OCI-LY7 (cell line): ENCODE measurements around the gene ZBTB48. TPM values are rescaled to one million over a fixed set of nuclear protein-coding genes. Genes with fewer than 3 reads are reported as not detected.

Experiments
- Bru-seq: library from RNA; stranded (reverse); fragments of 400-500 nt; gene quantifications from one replicate; lab custom pipeline; 2021; lab: Mats Ljungman, UMichigan
- BruChase-seq, 2 experiments: library from RNA; stranded (reverse); fragments of 400-500 nt; gene quantifications; one replicate each; lab custom pipeline; 2021; lab: Mats Ljungman, UMichigan
- BruUV-seq: library from RNA; stranded (reverse); fragments of 400-500 nt; replicated peaks from 2 replicates; lab custom pipeline; 2021; lab: Mats Ljungman, UMichigan
- CTCF ChIA-PET: fragments of 300-600 bp; sonication (Branson Sonifier 250); formaldehyde crosslinking; loops from one replicate; lab custom pipeline; 2022; ENCODE audit warnings: antibody characterized with exemption; ENCODE audit not compliant: unreplicated experiment; lab: Charles Lee
- POLR2A ChIA-PET: fragments of 300-600 bp; sonication (Branson Sonifier 250); formaldehyde crosslinking; loops from one replicate; lab custom pipeline; 2022; ENCODE audit warnings: antibody characterized with exemption; lab: Charles Lee
- DNase-seq: peaks from one replicate; pipeline ENCODE4 v3.0.0-alpha.2; 2015; ENCODE audit warnings: low spot score
- H2AFZ ChIP-seq: fragments of 200-600 bp; sonication (generic), shearing (Covaris generic); 2 replicates; pipeline ENCODE4 v1.6.1; 2014; ENCODE audit warnings: mild to moderate bottlenecking, antibody characterized with exemption, low read length, moderate library complexity
- H3K27ac ChIP-seq: fragments of 200-600 bp; sonication (generic); 2 replicates; pipeline ENCODE4 v1.5.1; 2014; ENCODE audit warnings: mixed run types, low read depth, mild to moderate bottlenecking, moderate library complexity, low read length, inconsistent platforms; ENCODE audit not compliant: poor library complexity, severe bottlenecking
- H3K36me3 ChIP-seq: fragments of 200-600 bp; sonication (generic); 2 replicates; pipeline ENCODE4 v1.6.1; 2014; ENCODE audit warnings: mild to moderate bottlenecking, antibody characterized with exemption, low read length, moderate library complexity, mixed read lengths; ENCODE audit not compliant: insufficient read depth
- H3K4me1 ChIP-seq: fragments of 200-600 bp; sonication (generic); 2 replicates; pipeline ENCODE4 v1.5.1; 2014; ENCODE audit warnings: mild to moderate bottlenecking, low read length; ENCODE audit not compliant: insufficient read depth, poor library complexity, severe bottlenecking
- H3K4me2 ChIP-seq: fragments of 200-600 bp; sonication (generic); 2 replicates; pipeline ENCODE4 v1.6.1; 2014; ENCODE audit warnings: mild to moderate bottlenecking, low read length
- H3K4me3 ChIP-seq: fragments of 200-600 bp; sonication (generic); 2 replicates; pipeline ENCODE4 v1.5.1; 2014; ENCODE audit warnings: mild to moderate bottlenecking, low read depth, low read length; ENCODE audit not compliant: poor library complexity, severe bottlenecking
- H3K79me2 ChIP-seq: fragments of 200-600 bp; sonication (generic); 2 replicates; pipeline ENCODE4 v1.6.1; 2016; ENCODE audit warnings: low read depth, mild to moderate bottlenecking, low read length, moderate library complexity, mixed read lengths; ENCODE audit not compliant: insufficient read depth
- H3K9me2 ChIP-seq: fragments of 200-600 bp; sonication (generic); 2 replicates; pipeline ENCODE4 v1.6.1; 2016; ENCODE audit warnings: mild to moderate bottlenecking, low read length, mixed read lengths; ENCODE audit not compliant: insufficient read depth
- H3K9me3 ChIP-seq: fragments of 200-600 bp; sonication (generic); 2 replicates; pipeline ENCODE4 v1.6.1; 2014; ENCODE audit warnings: mild to moderate bottlenecking, mixed run types, low read length, mixed read lengths
- H4K20me1 ChIP-seq: fragments of 200-600 bp; sonication (generic); 2 replicates; pipeline ENCODE4 v1.6.1; 2014; ENCODE audit warnings: mild to moderate bottlenecking, antibody characterized with exemption, low read length, moderate library complexity, mixed read lengths; ENCODE audit not compliant: insufficient read depth
- EZH2phosphoT487 ChIP-seq: fragments of 200-600 bp; sonication (generic); IDR thresholded peaks from 2 replicates; pipeline ENCODE4 v1.6.1; 2018; ENCODE audit warnings: low read depth, borderline replicate concordance, mild to moderate bottlenecking, mixed run types, antibody characterized with exemption, low read length, moderate library complexity, mixed read lengths
- intact Hi-C: fragments of 100-400 bp; cut with micrococcal nuclease; formaldehyde crosslinking; loops from one replicate; pipeline ENCODE4 v1.10.0; 2022; ENCODE audit not compliant: unreplicated experiment
- long read RNA-seq: library from polyadenylated mRNA; stranded (forward); transcript quantifications from one replicate; pipeline ENCODE4 v2.0.0, GENCODE V29; 2022
- total RNA-seq, 2 experiments: library from RNA; depleted of rRNA in 1 of 2; stranded (reverse); fragments of >200 nt in 1 of 2; shearing (Covaris generic) in 1 of 2; gene quantifications; 2 replicates each; pipeline ENCODE4 v1.2.3, GENCODE V29; 2014 to 2022
- TF ChIP-seq, protein P1 (sequence below): fragments of 200-600 bp; sonication (generic); conservative IDR thresholded peaks from 2 replicates; pipeline ENCODE4 v1.5.1; 2014; ENCODE audit warnings: mild to moderate bottlenecking, antibody characterized with exemption, low read length, moderate library complexity, mixed read lengths

The ZBTB48 gene
- total RNA-seq (2014; rRNA removed; shearing (Covaris generic)) (28.9 and 41.9 TPM in 2 replicates), total RNA-seq (2022) (51.3 and 58.2 TPM in 2 replicates), Bru-seq, nascent RNA (percentile 65 among the genes with signal in this experiment), BruChase-seq, experiment 1, labeled RNA remaining after a 6-hour chase (percentile 75 among the genes with signal in this experiment), BruChase-seq, experiment 2, labeled RNA remaining after a 2-hour chase (percentile 78 among the genes with signal in this experiment)
- long read RNA-seq, transcript ZBTB48-202 (11 exons, 2,293 nt) = major isoform, 9 of 52 reads
- long read RNA-seq, partial matches to known transcripts = 6 of 52 reads
- long read RNA-seq, other reads (novel, unspliced or antisense) = 34 of 52 reads

- CTCF ChIA-PET = interaction anchor here (0.6 to 1.3 kb wide), 5 partner anchors 9 to 413 kb away, joined by 3 to 10 read pairs (median 5); partner anchors contain the start of genes NOL9 and TAS1R1
- peaks cover 29% of the 10 kb centered on the region for H3K4me1 ChIP-seq
- H3K9me2 ChIP-seq = no peaks in the 10 kb centered on the region
- peak within 1 kb of the TSS; percentile 98 for H3K4me2 ChIP-seq
- peak within 1 kb of the TSS; percentile 86 for H3K4me3 ChIP-seq
- H3K79me2 ChIP-seq = peaks cover 19% of the 10 kb centered on the region
- peaks cover 4% of the 10 kb centered on the region; the same call in 1 of the 2 replicates for H3K36me3 ChIP-seq
- peak; percentile 98 for DNase-seq
- POLR2A ChIA-PET = interaction anchor here (0.6 to 1.2 kb wide), 6 partner anchors 9 to 619 kb away, joined by 3 to 7 read pairs (median 3); partner anchors contain the start of genes PHF13 and THAP3
- peak within 1 kb of the TSS; percentile 60; the same call in 1 of the 2 replicates for H2AFZ ChIP-seq
- peak within 1 kb of the TSS; percentile 38 for H3K27ac ChIP-seq
- no peaks in the 10 kb centered on the region for H4K20me1 ChIP-seq
- no peaks in the 10 kb centered on the region for H3K9me3 ChIP-seq
- intact Hi-C loops = loop anchor here (1.0 kb wide), 1 partner anchor 25 kb away; the partner anchor contains the start of gene NOL9
- TF ChIP-seq EZH2phosphoT487 = no peak
- TF ChIP-seq, protein P1, sequence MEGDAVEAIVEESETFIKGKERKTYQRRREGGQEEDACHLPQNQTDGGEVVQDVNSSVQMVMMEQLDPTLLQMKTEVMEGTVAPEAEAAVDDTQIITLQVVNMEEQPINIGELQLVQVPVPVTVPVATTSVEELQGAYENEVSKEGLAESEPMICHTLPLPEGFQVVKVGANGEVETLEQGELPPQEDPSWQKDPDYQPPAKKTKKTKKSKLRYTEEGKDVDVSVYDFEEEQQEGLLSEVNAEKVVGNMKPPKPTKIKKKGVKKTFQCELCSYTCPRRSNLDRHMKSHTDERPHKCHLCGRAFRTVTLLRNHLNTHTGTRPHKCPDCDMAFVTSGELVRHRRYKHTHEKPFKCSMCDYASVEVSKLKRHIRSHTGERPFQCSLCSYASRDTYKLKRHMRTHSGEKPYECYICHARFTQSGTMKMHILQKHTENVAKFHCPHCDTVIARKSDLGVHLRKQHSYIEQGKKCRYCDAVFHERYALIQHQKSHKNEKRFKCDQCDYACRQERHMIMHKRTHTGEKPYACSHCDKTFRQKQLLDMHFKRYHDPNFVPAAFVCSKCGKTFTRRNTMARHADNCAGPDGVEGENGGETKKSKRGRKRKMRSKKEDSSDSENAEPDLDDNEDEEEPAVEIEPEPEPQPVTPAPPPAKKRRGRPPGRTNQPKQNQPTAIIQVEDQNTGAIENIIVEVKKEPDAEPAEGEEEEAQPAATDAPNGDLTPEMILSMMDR = no peak
- BruUV-seq = no TSS peak
Measured at GRCh38 chr1:6579374-6580118, at the start of gene ZBTB48. ZBTB48 (plus strand) TSS chr1:6579994; CDS start chr1:6580610, 616 bp downstream.

DNA sequence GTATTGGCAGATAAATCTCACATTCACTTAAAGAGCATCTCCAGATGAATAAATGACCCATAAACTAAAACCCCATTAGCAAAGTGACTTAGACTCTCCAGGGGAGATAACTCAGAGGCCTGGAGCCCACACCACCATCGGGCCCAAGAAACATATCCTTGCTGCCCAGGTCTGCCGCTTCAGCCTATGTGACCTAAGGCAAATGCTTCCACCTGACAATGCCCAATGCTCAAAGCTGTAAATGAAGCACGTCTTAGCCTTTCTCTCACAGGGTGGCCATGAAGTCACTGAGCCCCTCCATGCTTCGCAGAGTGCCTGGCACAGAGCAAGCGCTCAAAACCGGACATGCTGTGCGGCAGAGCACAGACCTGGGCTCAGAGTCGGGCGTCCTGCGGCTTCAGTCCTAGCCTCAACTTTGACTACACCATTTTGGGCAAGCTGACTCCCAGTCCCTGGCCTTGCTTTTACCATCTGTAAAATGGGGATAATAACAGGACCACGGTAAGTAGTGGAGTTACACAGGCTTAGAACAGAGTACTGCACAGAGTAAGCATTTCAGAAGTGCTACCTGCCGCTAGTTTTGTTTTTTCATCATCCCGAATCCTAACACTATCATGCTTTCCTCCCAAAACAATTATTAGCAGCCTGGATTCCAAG lies 49.2 kb upstream of the ZBTB48 start:
- POLR2A ChIA-PET = no interaction called here
- H4K20me1 ChIP-seq = no peaks in the 10 kb centered on the region
- peaks cover 94% of the 10 kb centered on the region for H3K36me3 ChIP-seq

More for the DNA sequence above, 49.2 kb upstream of the ZBTB48 start:
- Histone ChIP-seq H3K27ac (no peak overlapping the region), H2AFZ (no peak overlapping the region), H3K4me2 (no peak overlapping the region), H3K9me3 (no peaks in the 10 kb centered on the region), H3K4me1 (no peaks in the 10 kb centered on the region), H3K4me3 (no peak overlapping the region), H3K9me2 (no peaks in the 10 kb centered on the region), H3K79me2 (no peaks in the 10 kb centered on the region)
- no peak for DNase-seq
- no TSS peak for BruUV-seq
- TF ChIP-seq EZH2phosphoT487 = no peak
- TF ChIP-seq, protein P1 = no peak
- intact Hi-C loops = no loop called here
- CTCF ChIA-PET = no interaction called here
